ENCODE results near the gene GABRB3.

The GABRB3 gene

DNA sequence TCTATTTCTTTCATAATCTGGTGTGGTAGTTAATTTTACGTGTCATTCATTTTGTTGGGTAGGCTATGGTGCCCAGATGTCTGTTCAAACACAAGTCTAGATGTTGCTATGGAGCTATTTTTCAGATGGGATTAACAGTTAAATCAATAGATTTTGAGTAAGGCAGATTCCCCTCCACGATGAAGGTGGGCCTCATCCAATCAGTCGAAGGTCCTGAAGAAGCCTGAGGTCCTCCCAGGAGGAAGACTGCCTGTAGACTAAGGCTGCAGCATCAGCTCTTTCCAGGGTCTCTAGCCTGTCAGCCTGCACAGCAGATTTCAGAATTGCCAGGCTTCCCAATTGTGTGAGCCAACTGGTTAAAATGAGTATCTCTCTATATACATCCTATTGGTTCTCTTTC, 92.9 kb downstream of the GABRB3 start:
- no peak for DNase-seq (ENCODE audit: low read depth, low spot score)

DNA sequence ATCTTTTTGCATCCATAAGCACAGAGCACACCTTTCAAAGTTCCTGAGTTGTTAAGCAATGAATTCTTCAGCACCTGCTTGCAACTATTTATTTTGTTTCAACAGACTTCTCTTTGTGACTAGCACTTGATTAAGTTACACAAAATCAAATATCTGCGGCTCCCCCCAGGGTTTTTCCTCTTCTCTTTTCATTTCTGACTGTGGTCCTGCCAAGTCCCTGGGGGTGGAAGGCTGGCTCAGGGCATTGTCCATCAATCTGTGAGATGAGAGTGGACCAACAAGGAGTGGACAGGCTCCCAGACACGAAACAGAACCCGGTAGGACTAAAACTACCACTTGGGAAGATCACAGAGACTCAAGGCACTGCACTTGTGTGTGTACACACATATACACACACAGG, 96.8 kb downstream of the GABRB3 start:
- no peak for DNase-seq (ENCODE audit: low read depth, low spot score)

DNA sequence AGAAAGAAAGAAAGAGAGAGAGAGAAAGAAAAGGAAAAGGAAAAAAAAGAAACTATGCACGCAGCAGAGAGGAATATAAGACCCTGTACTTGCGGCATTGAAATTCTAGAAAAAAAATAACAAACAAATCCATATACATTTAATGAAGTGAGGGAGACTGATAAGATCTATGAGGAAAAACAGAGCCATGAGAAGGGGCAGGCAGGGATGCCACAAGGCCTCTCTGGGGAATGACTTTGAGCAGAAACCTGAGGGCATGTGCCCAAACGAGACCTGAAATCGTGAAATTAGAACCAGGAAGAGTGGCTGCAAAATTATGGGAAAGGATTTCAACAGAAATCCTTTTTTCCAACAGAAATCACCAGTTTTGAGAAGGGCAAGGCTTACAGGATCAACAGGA, 98.4 kb downstream of the GABRB3 start:
- DNase-seq (ENCODE audit: low read depth, low spot score) = no peak

DNA sequence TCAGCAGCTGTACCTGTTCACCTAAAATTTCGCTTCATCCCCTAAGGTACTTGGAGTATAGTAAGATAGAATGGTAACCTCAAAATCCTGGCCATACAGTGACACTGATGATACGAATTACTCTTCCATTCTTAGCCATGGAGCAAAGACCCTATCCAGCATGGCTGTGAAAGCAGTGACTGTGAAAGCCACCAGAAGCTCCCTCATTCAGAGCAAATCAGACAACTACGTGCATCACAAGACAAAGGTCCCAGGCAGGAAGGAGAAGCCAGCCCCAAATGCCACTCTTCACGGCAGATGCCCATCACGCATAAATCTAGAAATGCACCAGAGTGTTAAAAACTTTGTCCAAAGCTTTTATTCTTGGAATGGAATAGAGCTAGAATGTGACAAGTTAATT, 99.4 kb downstream of the GABRB3 start:
- no peak for DNase-seq (ENCODE audit: low read depth, low spot score)

DNA sequence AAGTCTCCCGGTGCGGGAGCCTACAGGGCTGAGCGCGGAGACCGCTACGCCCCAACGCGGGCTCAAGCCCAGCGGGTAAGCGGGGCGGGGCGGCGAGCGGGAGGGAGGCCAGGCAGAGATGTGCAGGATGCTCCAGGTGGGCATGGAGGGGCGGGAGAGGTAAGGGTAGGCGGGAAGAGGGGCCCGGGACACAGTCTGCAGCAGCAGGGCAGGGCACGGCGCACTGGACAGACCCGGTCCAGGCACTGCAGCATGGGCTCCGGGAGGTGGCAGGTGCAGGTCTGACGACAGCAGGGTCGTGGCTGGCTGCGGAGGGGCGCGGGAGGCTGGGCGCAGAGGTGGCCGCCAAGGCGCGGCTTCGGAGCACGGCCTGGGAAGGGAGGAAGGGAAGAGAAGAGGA, 102.8 kb downstream of the GABRB3 start:
- DNase-seq (ENCODE audit: low read depth, low spot score) = no peak

DNA sequence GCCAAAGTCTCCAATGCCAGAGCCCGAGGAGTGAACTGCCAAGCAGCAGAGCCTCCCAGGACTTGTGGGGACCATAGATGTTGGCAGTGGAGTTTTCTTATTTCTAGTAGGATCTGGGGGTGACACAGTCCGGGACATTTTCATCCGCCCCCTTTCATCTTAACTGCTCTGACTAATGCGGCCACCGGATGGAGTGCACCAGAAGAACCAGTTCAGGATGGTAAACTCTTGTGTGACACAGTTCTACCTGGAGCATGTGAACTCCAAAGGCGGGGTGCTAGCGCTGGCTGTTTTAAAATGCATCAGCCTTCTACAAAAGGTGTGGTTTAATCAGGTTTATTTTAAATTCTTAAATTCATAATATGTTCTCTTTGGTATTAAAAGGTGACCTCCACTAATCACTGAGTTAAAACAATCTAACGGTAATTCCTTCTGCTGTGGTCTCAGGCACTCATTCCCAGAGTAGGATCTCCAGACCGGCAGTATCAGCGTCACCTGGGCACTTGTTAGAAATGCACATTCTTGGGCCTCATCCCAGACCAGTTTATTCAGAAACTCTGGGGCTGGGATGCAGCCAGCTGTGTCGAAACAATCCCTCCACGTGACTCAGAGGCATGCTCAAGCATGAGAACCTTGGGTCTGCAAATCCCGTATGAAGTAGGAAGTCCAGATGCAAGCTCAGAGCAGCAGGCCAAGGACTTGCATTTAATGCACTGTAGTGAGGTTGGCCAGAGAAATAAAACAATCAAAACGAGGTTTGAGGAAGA, 105.5 kb downstream of the GABRB3 start:
- DNase-seq (ENCODE audit: low read depth, low spot score) = no peak

DNA sequence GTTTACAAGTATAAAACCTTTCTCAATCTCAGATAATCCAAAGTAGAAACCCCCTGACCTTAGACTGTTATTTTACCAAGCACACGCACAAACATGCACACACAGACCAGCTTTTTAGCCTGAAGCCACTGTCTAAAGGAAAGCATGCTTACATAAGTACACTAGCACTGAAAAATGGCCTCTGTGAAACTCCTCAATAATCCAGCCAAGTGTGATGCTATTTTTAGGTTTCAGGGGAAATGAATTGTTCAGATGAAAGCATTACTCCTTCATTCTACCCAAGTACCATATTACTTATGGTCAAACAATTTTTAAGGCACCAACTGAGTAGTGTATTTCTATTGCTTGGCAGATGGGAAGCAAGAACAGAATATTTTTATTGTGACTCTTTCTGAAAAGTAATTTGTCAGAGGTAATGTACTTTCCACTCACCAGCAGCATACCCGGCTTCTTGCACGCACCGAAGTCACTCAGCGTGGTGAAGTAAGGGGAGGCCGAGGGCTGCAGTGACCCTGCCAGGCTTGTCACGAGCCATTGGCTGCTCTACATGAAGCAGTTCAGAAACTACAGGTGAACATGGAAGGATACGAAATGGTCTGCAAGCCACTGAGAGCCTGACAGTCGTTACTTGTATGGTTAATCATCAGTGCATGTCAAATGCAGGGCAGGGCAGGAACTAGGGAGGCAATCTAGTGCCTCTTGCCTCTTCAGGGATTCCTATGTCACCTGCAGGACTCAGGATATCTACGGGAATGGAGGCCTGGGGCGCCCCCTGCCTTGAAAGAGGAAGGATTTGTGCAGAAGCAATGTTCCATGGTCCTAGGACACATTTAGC, 106.7 kb downstream of the GABRB3 start:
- no peak for DNase-seq (ENCODE audit: low read depth, low spot score)

DNA sequence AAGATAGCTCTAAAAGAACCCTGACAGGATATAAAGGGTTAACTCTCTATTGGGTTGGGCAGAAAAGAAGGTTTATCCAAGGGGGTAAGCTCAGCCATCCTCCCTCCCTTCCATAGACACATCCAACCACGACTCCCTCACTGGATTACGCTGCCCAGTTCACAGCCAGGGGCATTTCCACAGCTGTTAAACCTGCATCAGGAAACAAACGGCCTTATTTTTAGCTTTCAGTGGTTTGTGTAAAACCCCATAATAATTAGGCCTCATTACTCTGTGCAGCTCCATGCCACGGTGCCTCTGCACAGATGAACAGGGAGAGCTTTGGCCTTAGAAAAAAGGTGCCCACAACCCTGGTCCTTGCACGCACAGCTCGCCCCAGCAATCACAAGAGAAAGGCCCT, 110.6 kb downstream of the GABRB3 start:
- DNase-seq (ENCODE audit: low read depth, low spot score) = no peak

DNA sequence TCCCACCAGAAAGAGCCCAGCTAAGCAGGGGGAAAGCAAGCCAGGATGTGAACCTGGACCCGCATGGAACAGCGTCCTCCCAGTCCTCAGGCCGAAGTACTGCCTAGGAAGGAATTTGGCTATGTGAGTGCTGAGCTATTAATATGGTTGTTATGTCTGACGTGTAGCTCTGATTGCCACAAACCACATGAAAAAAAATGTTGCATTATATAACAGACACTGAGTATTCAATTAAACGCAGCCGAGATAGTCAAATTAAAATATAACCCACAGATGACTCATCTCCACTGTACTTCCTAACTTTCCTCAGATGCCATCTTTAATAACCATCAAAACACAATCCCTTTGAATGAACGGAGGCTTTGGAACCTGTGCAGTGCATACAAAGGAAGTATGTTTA, 111.1 kb downstream of the GABRB3 start:
- no peak for DNase-seq (ENCODE audit: low read depth, low spot score)

DNA sequence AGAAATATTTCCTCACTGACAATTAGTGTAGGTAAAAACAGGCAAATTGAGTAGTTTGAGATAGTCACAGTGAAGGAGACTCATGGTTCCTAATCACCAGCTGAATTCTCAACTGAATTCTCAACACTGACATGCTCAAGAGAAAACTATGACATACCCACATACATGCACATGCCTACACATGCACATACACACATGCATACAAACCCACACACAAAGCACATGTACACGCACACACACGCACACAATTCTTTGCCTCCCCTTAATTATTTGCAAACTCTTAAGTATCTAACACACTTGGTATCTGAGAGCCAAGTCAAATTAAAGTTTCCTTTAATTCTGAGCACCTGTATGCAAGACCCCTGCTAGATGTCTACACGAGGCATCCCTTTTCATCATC, 111.8 kb downstream of the GABRB3 start:
- no peak for DNase-seq (ENCODE audit: low read depth, low spot score)

DNA sequence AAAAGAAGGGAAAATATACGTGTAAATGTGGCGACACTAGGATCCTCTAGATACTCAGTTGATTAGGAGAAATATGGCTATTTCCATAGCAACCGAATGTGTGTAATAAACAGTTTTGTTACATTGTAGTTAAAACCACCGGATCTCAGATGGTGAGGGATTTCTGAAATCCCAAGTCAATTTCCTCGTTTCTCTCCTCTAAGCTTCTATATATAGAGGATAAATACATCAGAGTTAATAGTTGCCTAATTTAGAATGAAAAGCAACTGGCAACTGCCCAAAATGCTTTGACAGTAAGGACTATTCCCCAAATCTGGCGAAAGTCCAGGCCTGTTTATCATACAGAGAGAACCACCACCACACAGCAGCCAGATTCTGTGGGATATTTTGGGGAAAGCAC, 112.6 kb downstream of the GABRB3 start:
- no peak for DNase-seq (ENCODE audit: low read depth, low spot score)

DNA sequence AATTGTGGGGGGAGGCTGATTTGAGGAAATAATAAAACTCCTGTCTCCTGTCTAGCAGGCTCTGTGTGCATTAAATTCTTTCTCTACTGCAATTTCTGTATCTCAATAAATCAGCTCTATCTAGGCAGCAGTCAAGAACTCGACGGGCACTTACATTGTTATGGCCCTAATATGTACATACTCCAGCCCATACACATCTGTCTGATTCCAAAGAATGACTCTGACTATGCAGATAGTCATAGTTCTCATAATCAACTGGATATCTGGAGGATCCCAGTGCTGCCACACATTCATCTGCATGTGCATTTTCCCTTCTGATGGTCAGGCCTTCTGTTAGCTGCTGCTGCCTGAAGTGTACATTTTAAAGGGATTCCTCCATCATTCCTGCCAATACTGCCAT, 114.6 kb downstream of the GABRB3 start:
- DNase-seq (ENCODE audit: low read depth, low spot score) = no peak

DNA sequence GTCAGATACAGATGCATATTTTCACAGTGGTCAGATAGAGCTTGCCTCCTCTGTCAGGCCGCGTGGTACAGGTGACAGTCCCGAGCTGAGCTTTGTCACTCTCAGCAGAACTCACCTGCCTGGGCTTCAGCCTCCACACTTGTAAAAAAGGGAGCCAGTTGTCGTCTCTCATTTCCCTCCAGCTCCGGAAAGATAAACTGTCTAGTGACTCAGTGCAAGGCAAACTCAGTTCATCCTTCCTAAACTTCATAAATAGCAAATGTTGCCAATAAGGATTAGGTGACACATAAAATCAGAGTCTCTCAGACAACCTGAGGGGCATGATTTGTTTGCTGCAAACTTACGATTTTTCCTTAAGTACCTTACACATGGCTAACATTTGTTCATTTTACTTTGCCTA, 116.8 kb downstream of the GABRB3 start:
- DNase-seq (ENCODE audit: low read depth, low spot score) = no peak

DNA sequence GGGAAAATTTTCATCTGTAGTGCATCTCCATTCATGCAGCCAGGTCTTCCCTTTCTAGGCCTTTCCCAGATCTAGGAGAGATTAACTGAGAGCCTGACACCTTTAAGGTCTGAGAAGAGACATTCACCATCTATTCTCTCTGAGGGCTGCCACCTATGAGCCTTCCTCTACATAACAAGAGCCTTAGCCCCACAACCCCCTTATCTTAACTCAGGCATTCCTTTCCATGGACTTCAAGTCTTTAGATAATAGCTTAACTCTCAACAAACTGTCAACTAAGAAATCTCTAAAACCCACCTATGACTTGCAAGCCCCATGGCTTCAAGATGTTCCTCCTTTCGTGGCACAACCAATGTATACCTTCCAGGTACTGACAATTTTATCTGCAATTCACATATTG, 121.0 kb downstream of the GABRB3 start:
- no peak for DNase-seq (ENCODE audit: low read depth, low spot score)

DNA sequence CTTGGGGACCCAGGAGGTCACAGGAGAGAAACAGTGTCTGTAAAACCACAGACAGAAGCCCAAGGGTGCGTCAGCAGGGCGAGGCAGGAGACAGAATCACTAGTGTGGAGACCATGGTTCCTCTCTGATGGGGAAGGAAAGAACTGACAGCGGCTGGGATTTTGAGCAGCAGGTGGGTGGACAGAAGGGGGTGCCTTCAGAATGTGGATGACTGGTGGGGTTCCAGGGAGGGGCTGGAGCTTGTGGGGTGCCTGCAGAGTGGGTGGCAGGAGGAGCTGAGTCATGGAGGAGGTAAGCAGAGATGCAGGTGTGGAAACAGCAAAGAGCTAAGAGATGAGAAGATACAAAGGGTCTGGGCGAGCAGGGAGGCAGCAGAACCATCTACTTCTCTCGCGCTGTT, 124.2 kb downstream of the GABRB3 start:
- no peak for DNase-seq (ENCODE audit: low read depth, low spot score)

DNA sequence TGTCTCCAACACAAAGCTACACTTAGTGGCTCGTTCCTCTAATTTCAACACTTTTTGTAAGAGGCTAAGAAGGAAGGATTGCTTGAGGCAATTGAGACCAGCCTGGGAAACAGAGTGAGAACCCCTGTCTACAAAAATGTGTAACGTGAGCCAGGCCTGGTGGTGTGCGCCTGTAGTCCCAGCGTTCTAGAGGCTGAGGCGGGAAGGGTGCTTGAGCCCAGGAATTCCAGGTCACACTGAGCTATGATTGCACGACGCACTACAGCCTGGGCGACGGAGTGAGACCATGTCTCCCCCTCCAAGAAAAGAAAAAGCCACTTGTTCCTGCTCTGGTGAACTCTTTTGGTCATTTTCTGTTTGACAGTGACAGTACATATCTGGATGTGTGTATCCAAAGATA, 127.9 kb downstream of the GABRB3 start:
- DNase-seq (ENCODE audit: low read depth, low spot score) = no peak

DNA sequence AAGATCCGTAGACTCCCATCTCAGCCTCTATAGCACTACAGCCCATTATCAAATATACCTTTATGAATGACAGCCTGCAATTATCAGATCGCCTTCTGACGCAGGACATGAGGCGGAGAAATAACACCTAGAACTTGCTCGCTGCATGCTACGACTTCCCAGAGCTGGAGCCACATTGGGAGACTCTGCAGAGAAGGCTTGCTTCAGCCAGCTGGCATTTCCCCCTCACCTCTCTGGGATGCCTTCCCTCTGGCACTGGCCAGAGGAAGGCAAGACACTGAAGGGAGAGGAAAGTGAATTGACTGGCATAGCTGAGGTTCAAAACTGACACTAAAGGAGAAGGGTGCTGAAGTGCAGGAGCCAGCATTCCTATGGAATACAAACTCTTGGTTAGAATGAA, 131.7 kb downstream of the GABRB3 start:
- no peak for DNase-seq (ENCODE audit: low read depth, low spot score)

DNA sequence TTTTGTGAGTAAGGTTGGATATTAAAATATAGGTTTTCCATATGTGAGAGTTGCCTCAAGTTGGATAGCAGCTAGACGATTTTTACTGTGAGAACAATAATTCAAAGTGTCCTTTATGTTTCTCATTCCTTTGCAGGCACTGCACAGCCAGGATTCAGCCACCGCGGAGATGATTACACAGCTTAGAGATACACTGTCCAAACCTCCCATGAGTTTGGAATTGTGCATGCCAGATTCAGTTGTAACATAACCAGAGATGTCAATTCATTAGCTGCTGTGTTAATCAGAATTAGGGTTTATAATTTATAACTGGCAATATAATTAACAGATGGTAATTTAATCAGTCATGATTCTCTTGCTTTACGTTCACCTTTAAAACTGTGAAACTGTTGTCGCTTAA, 132.3 kb downstream of the GABRB3 start:
- DNase-seq (ENCODE audit: low read depth, low spot score) = no peak

DNA sequence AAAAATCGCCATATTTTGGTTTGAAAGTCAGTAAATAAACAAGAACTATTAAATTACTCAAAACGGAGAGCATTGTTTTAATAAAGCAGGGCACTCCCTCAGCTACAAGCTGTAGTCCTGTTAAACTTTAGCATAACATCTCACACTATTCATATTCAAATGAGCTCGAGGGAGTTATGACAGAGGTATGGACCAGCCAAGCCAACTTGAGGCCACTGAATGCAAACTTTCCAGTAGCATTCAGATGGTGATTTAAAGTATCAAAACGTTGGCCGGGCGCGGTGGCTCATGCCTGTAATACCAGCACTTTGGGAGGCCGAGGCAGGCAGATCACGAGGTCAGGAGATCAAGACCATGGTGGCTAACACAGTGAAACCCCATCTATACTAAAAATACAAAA, 132.9 kb downstream of the GABRB3 start:
- no peak for DNase-seq (ENCODE audit: low read depth, low spot score)

DNA sequence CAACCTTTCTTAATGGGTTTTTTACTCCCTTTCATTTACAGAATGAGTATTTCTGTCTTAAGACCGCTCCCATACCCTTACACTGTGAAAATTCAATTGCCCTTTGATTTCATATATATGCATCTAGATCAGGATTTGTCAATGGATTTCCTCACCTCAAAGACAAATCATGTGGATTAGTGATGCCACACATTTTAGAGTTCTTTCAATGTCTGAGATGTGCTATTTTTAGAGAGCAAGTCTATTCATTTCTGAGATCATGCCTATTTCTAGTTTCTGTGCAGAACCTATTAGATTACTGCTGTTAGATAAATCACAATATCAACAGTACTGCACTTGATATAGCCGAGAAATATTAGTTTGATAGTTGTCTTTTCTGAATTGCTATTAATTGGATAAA, 137.3 kb downstream of the GABRB3 start:
- DNase-seq (ENCODE audit: low read depth, low spot score) = no peak

DNA sequence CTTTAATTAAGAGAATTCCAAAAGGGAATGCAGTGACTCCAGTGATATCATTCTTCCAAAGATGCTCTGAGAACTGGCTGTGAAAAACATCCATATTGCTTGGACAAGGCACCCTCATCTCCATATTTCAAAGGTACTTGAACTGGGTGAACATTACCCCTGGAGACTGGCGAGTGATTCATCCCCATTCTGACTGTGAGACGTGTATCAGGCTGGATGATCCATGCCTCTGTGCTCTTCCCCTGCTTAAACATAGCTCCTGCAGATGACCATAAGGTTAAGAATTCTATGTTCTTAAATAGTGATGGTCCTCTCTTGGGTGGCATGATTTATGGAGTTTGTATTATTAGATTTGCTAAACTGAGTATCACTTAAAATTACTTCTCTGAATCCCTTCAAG, 137.8 kb downstream of the GABRB3 start:
- no peak for DNase-seq (ENCODE audit: low read depth, low spot score)

DNA sequence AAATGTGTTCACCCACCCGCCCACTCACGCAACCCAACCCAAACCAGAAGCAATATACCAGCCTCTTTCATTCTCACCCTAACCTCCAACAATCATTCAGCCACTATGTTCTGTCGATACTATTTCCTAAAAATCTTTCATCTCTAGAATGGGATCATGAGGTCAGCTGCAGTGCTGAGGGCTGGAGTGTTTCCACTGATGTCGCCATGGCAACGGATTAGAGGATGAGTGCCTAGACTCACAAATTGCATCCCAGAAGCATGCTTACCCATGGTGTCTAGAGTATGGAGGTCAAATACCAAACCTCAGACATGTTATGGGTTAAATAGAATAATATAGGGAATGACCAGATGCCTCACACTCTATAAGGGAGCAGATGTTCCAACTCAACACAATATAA, 138.5 kb downstream of the GABRB3 start:
- no peak for DNase-seq (ENCODE audit: low read depth, low spot score)

DNA sequence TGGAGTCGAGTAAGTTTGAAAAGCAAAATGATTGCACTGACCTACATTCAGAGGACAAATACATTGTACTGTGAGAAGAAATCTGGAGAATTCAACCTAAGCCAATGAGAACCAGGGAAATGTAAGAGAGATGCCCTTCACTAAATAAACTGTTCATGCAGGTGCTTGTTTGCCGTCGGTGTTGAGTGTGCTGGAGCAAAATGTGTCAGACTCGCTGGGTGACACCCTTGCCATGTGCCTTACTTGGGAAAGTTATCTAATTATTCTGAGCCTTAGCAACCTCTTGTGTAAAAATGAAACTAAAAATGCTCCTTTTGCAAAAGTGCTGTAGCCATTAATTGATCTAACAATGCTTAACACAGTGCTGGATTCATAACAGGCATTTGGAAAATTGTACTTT, 140.4 kb downstream of the GABRB3 start:
- no peak for DNase-seq (ENCODE audit: low read depth, low spot score)

Measured in activated CD4-positive, CD25-positive, alpha-beta regulatory T cell treated with anti-CD3 and anti-CD28 coated beads, Interleukin-2, amount 50 U/mL, for 16 hours (primary cell).